GM19452 (cell line): ENCODE measurements around the gene AGPAT3.
"Not testable (repeated sequence)": the region's sequence is repeated elsewhere in the genome, so short reads cannot be mapped to it uniquely, and the experiment has no call there.

ENCODE experiments used
- ATAC-seq: cut with Tn5 transposase; IDR thresholded peaks from one replicate; pipeline ENCODE4 v1.9.1; 2021; ENCODE audit not compliant: unreplicated experiment

AGPAT3 gene

DNA sequence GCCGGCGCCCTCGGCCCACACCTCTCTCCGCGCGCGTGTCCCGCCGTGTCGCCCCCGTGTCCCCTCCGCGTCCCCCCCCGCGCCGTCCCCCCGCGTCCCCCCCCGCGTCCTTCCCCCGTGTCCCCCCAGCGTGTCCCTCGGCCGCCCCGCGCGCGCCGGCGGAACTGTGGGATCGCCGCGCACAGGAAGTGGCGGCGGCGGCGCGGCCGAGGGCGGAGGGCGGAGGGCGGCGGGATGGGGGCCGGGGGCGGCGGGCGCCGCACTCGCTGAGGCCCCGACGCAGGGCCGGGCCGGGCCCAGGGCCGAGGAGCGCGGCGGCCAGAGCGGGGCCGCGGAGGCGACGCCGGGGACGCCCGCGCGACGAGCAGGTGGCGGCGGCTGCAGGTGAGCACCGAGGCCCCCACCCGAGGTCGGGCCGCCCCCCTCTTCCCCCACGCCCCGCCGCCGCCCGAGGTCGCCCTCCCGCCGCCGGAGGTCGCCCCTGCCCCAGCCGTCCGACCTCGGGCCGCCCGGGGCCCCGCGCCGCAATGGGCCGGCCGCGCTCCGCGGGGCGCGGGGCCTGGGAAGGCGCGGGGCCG, at the start of gene AGPAT3:
TSS of gene AGPAT3 (plus strand) at position 262 of the 578 bp plus-strand sequence. CDS start 94,459 bp downstream, outside the sequence.
- no peak for ATAC-seq

GRCh38 chr21:43815991-43816390, 49.0 kb upstream of the AGPAT3 start:
- ATAC-seq, result no peak

- ATAC-seq, result no peak
Measured at GRCh38 chr21:43816611-43817071, 48.4 kb upstream of the AGPAT3 start.

- no peak for ATAC-seq
Measured at GRCh38 chr21:43817157-43818086, 47.6 kb upstream of the AGPAT3 start.

DNA sequence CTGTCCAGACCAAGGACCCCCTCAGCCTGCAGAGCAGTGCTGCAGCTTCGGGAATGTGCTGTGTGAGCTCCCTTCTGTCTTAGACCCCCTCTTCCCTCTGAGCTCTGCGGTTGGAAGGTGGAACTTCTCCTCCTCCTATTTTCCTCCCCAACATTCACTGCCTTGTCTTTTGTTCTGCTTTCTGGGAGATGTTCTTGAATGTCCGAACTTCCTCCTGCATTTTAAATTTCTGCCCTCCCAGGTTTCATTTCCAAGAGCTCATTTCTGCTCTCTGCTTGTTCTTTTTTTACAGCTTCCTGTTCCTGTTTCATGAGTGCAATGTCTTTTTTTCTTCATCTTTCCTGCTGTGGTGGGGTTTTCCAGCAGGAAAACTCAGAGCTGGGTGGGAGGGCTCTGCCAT, 46.3 kb upstream of the AGPAT3 start:
- no peak for ATAC-seq

DNA sequence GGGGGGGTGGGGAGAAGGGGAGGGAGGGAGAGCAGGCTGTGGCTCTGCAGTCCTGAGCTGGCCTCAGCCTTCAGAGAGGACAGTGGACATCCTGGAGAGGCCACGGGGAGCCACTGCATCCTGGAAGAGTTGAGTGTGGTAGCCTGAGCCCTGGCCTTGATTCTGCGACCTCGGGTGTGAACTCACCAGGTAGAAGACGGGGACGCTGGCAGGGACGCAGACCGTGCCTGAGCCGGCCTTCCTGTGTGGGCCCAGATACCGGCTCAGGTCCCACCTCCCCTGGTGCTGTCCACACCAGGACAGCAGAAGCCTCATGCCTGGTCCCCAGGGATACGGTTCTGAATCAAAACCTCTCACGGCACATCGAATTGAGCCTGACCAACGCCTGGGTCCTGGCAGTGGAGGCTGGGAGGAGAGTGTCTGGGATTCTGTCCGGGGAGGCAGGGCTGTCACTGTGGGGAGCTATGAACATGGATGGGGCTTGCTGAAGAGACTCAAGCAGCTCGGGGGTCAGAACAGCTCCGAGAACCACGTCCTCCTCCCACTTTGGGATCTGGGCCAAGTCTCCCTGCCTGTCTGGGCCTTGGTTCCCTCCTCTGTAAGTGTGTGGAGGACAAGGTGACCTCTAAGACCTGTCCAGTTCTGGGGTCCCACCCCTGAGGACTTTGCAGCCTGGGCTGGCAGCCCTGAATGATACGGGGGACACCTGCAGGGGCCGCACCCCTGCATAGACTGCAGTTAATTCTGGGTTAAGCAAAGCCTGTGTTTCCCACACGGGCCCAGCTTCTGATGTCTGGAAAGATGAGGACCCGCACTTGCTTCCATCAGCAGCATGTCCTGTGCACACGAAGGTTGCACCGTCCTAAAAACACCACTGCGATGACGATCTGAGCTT, 45.3 kb upstream of the AGPAT3 start:
- no peak for ATAC-seq

- ATAC-seq, result no peak
Measured at GRCh38 chr21:43820466-43820865, 44.6 kb upstream of the AGPAT3 start.

DNA sequence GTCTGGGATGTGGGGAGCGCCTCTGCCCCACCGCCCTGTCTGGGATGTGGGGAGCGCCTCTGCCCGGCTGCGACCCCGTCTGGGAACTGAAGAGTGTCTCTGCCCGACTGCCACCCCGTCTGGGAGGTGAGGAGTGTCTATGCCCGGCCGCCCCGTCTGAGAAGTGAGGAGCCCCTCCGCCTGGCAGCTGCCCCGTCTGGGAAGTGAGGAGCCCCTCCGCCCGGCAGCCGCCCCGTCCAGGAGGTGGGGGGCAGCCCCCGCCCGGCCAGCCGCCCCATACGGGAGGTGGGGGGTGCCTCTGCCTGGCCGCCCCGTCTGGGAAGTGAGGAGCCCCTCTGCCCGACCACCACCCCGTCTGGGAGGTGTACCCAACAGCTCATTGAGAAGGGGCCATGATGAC, 42.9 kb upstream of the AGPAT3 start:
- not testable (repeated sequence) for ATAC-seq

GRCh38 chr21:43822741-43823140, 42.3 kb upstream of the AGPAT3 start:
- ATAC-seq, result not testable (repeated sequence)

DNA sequence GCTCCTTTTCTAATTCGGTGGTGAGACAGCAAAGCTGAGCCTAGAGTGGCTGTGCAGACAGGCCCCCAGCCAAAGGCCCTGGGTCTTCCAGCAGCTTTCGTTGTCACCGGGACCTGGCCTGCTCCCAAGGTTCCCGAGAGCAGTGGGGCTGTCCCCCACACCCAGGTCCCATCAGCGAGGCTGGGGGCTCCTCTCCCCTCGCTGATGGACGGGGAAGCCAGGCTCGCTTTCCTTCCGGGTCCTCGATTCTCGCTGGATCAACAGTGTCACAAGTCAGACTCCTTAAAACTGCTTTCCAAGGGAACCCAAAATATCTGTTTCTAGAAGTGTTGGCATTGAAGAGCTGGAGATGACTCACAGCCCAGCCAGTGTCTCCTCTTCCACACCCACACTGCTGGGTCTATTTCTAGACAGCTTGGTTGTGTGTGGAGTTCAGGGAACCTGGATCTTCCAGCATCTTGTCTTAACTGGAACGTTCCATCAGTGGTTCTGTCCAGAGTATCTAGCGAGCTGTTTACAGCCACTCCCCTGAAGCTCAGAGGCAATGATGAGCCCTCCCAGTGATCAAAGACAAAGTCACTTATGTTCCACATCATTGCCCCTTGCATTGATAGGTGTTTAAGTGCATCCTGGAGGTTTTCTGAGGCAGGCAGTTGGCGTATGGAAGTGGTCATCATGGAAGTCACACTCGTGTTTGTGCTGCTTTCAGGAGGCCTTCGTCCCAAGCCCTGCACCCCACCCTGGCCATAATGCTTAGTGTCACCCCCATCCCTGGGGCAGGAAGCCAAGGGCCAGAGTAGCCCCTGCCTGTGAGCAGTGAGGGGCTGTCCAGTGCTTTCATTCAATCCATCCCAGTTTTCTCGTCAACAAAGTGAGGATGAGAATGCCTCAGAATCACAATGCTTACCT, 40.4 kb upstream of the AGPAT3 start:
- ATAC-seq, result no peak

- no peak for ATAC-seq
Measured at GRCh38 chr21:43825242-43825935, 39.6 kb upstream of the AGPAT3 start.

- ATAC-seq, result no peak
Measured at GRCh38 chr21:43825936-43826622, 38.9 kb upstream of the AGPAT3 start.

- ATAC-seq, result no peak
Measured at GRCh38 chr21:43826623-43826974, 38.4 kb upstream of the AGPAT3 start.

GRCh38 chr21:43827015-43827611, 37.9 kb upstream of the AGPAT3 start:
- ATAC-seq, result no peak

DNA sequence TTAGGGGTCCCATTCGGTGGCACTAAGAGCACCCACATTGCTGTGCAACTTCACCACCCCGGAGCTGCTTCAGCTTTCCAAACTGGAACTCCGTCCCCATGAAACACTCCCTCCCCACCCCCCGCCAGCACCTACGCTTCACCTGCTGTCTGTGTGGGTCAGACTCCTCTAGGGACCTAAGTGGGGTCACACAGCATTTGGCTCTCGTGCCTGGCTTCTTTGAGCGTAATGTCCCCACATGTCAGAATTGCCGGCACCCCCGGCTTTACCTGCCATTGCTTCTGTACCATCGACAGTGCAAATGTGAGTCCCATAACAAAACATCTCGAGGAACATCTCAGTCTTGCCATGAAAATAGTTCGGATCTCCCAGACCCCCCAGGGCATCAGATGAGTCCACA, 35.9 kb upstream of the AGPAT3 start:
- no peak for ATAC-seq

DNA sequence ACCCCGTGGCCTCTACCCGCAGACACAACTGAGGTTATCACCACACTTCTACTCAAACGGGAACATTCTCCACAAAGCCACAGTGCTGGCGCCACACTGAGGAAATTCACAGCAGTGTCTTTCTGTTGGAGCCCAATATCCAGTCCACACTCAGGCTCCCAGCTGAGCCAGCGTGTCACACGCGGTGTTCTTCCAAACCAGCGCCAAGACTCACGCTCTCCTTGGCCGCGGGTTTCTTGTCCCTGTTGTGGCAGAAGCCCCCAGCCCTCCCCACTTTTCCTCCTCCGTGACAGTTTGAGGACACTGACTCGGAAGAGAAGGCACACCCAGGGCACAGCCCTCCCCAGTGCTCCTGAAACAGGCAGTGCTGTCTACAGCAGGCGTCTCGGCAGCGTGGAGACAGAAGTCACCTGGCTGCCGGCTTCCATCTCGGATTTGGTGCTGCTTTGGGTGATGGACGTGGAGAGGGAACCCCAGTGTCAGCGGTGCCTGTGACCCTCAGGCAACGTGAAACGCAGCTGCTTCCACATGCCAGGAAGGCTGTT, 35.4 kb upstream of the AGPAT3 start:
- no peak for ATAC-seq

GRCh38 chr21:43832158-43832550, 32.9 kb upstream of the AGPAT3 start:
- ATAC-seq, result no peak

DNA sequence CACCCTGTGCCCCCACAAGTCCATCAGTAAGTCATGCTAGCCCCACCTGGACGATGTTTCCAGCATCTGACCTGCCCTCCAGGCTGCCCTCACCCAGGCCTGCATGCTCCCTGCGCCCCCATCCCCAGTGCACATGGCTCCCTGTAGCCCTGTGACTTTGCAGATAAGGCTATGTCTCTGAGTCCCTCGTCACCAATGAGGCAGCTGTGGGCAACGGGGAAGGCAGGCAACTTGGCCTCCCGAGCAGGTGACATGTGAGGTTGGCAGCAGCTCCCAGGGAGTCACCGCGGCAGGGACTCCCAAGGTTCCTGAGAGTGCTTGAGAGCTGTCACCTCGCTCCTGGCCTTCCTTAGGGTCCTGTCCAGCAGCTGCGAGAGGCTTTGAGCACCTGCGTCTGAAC, 32.4 kb upstream of the AGPAT3 start:
- no peak for ATAC-seq
